ENCODE data around the gene MPP3. TPM values are rescaled to one million over a fixed set of nuclear protein-coding genes. Genes with fewer than 3 reads are reported as not detected.
A peak's percentile ranks its signal among the peaks of the same experiment; 100 is the strongest.

MPP3 gene
- total RNA-seq, 4 donors from 2014 or later, result 5.1 to 10.8 (median 7.8) TPM

DNA sequence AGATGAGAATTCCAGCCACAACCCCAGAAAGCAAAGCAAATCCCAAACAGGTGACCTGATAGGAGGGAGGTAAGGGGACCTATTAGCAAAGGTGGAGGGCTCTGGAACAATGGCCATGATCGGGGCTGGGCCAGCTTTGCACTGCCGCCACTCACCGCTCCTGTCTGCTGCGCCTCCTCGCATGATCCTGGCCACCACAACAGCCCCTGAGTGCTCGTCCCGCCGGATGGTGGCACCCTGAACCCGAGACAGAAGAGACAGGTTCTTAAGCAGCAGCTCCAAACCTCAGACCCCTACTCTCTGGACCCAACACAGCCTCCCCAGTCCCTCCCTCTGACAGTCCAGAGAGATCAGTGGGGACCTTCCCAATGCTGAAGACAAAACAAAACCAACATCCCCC, 5.3 kb downstream of the MPP3 start:
- Histone ChIP-seq H3K36me3 (peaks cover 0 to 70% of the 10 kb centered on the region in 2 donors), H3K27ac (no peak overlapping the region), H3K4me3 (no peak overlapping the region), H3K4me1 (peaks cover 0 to 31% (median 3%) of the 10 kb centered on the region in 3 donors), H3K27me3 (no peaks in the 10 kb centered on the region), H3K9me3 (no peaks in the 10 kb centered on the region)
- no peak for ATAC-seq
- TF ChIP-seq, protein P1, sequence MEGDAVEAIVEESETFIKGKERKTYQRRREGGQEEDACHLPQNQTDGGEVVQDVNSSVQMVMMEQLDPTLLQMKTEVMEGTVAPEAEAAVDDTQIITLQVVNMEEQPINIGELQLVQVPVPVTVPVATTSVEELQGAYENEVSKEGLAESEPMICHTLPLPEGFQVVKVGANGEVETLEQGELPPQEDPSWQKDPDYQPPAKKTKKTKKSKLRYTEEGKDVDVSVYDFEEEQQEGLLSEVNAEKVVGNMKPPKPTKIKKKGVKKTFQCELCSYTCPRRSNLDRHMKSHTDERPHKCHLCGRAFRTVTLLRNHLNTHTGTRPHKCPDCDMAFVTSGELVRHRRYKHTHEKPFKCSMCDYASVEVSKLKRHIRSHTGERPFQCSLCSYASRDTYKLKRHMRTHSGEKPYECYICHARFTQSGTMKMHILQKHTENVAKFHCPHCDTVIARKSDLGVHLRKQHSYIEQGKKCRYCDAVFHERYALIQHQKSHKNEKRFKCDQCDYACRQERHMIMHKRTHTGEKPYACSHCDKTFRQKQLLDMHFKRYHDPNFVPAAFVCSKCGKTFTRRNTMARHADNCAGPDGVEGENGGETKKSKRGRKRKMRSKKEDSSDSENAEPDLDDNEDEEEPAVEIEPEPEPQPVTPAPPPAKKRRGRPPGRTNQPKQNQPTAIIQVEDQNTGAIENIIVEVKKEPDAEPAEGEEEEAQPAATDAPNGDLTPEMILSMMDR (IDR thresholded peaks at IDR 0.05), result no peak
- no peak for TF ChIP-seq POLR2A (IDR thresholded peaks at IDR 0.05)
- TF ChIP-seq EP300 (IDR thresholded peaks at IDR 0.05), result no peak
- TF ChIP-seq POLR2AphosphoS5 (IDR thresholded peaks at IDR 0.05), result no peak
- WGBS, 2 donors (ENCODE audit: low coverage in 1 of 2), result 96% methylated on average over 9 of the region's 9 CpGs; no CpG with 5 or more reads in 1 of the 2 donors

DNA sequence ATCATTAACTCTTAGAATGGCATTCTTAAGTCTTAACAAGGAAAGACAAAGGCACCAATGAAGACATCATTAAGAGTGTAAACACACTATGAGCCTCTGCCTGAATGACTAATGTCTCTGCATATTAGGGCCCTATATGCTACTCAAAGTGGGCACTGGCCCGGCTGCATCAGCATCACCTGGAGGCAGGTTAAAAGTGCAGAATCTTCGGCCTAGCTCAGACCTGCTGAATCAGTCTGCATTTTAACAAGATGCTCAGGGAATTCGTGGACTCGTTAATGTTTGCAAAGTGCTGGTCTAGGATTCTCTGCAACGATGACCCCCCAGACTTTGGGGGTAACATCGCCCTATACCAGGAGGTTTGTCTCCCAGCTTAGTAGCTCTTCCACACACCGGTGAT, 6.7 kb downstream of the MPP3 start:
- Histone ChIP-seq H3K4me1 (peaks cover 0 to 17% (median 3%) of the 10 kb centered on the region in 3 donors), H3K27me3 (no peaks in the 10 kb centered on the region), H3K9me3 (no peaks in the 10 kb centered on the region), H3K27ac (no peak overlapping the region), H3K4me3 (no peak overlapping the region), H3K36me3 (peaks cover 0 to 72% of the 10 kb centered on the region in 2 donors)
- WGBS, 2 donors (ENCODE audit: low coverage in 1 of 2), result 97 to 100% methylated on average over 3 to 4 of the region's 7 CpGs
- ATAC-seq, result no peak
- TF ChIP-seq POLR2AphosphoS5 (IDR thresholded peaks at IDR 0.05) (no peak), EP300 (IDR thresholded peaks at IDR 0.05) (no peak), POLR2A (IDR thresholded peaks at IDR 0.05) (no peak)
- TF ChIP-seq, protein P1 (IDR thresholded peaks at IDR 0.05), result no peak

DNA sequence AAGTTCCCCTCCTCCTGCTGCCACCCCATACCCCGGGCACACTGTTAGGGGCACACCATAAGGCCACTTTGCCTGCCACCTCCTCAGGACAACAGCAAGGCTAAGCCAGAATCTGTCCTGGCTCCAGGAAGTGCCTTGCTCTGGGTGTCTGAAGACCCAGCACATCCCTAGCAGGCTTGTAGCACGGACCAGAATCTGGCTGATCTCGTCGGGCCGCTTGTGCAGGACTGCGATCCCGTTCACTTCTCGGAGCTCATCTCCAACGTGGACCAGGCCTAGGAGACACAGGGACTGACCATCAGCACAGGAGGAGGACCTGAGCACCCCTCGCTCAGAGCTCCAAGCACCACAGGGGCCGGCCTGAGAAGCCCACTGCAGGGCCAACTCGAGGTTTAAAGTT, 7.4 kb downstream of the MPP3 start:
- H3K36me3 ChIP-seq, result peaks cover 0 to 72% of the 10 kb centered on the region in 2 donors
- no peaks in the 10 kb centered on the region for H3K27me3 ChIP-seq
- 67 to 100% methylated on average over 1 of the region's 12 CpGs for WGBS, 2 donors (ENCODE audit: low coverage in 1 of 2)
- peaks cover 0 to 16% (median 3%) of the 10 kb centered on the region in 3 donors for H3K4me1 ChIP-seq
- H3K4me3 ChIP-seq, result no peak overlapping the region
- TF ChIP-seq EP300 (IDR thresholded peaks at IDR 0.05), result no peak
- TF ChIP-seq POLR2AphosphoS5 (IDR thresholded peaks at IDR 0.05), result no peak
- TF ChIP-seq POLR2A (IDR thresholded peaks at IDR 0.05), result no peak
- TF ChIP-seq, protein P1 (IDR thresholded peaks at IDR 0.05), result no peak
- H3K9me3 ChIP-seq, result no peaks in the 10 kb centered on the region
- no peak overlapping the region for H3K27ac ChIP-seq
- no peak for ATAC-seq

DNA sequence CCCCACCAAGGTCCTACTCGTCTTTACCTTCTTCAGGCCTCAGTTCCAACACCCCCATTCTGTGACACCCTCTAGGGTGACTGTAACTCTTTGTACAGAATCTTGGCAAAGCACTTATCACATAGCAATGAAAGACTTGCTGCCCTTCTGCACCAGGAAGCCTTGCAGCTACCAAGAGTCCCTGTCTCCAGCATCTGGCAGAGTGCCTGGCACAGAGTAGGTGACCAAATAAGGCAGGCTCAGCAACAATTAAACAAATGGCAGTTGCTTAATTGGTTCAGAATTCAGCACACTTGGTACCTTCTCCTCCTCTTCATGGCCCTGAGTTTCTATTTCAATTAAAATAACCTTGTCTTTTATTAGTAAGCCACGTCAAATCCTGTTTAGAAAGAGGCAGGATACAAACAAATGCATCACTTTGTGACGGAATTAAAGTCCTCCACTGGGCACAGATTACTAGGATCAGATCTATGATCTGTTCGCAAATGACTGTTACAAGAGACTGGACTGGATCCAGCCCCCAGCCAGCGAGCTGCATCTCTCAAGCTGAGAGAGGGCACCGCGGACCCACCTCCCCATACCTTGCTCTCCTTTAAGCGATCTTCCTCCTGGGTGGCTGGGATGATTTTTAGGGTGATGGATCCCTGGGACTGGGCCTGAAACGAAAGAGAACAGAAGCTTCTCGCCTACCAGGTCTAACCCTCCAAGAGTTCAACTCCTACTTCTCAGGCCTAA, 9.4 kb downstream of the MPP3 start:
- Histone ChIP-seq H3K36me3 (peaks cover 0 to 69% of the 10 kb centered on the region in 2 donors), H3K9me3 (no peaks in the 10 kb centered on the region), H3K27ac (peak overlapping the region in 2 of 4 donors; percentile 9 to 27), H3K27me3 (no peaks in the 10 kb centered on the region), H3K4me3 (no peak overlapping the region), H3K4me1 (peaks cover 0 to 16% (median 3%) of the 10 kb centered on the region in 3 donors)
- ATAC-seq, result no peak
- no peak for TF ChIP-seq POLR2AphosphoS5 (IDR thresholded peaks at IDR 0.05)
- no peak for TF ChIP-seq EP300 (IDR thresholded peaks at IDR 0.05)
- no peak for TF ChIP-seq POLR2A (IDR thresholded peaks at IDR 0.05)
- TF ChIP-seq, protein P1 (IDR thresholded peaks at IDR 0.05), result no peak
- 68% methylated on average over 10 of the region's 10 CpGs; no CpG with 5 or more reads in 1 of the 2 donors for WGBS, 2 donors (ENCODE audit: low coverage in 1 of 2)
